H1 (cell line): ENCODE measurements around the gene NBAS. TPM values are rescaled to one million over a fixed set of nuclear protein-coding genes. Genes with fewer than 3 reads are reported as not detected.

Experiments used
- RAD21 ChIP-seq, 2 experiments: IDR thresholded peaks in 1 of 2; conservative IDR thresholded peaks in 1 of 2; 2 replicates each; pipeline ENCODE4 v1.6.1; 2011; ENCODE audit warnings: low read depth in 2 of 2, low read length in 2 of 2, improper control_type of control experiment in 1 of 2, inconsistent platforms in 1 of 2, mild to moderate bottlenecking in 1 of 2, moderate library complexity in 1 of 2
- polyA plus RNA-seq, 7 experiments: library from polyadenylated mRNA; depleted of rRNA in 3 of 7; stranded (reverse) in 5 of 7; unstranded in 2 of 7; fragments of >200 nt in 5 of 7; fragments of 200-250 nt in 2 of 7; gene quantifications; 1 replicate in 5 of 7; 2 replicates in 1 of 7; 4 replicates in 1 of 7; pipeline versions ENCODE4 v1.2.1 to v1.2.3, GENCODE V29; 2011 to 2013; ENCODE audit warnings: missing spikeins in 2 of 7, mixed read lengths in 2 of 7
- total RNA-seq: library from RNA; stranded (reverse); fragmentation: NEBNext Ultra II Directional; extraction: Animal tissue kit (Norgen Biotek cat#: 25700); gene quantifications from 2 replicates; pipeline ENCODE4 v1.2.1, GENCODE V29; 2021

Gene NBAS
- total and polyA plus RNA-seq, 2 of the 8 experiments (the other 6 are each of a cell fraction or from before 2014, with no cell fraction given): 19.6 to 34.8 TPM

GRCh38 chr2:15596350-15596749, 35.2 kb upstream of the NBAS start (continued):
- no peak for TF ChIP-seq RAD21 (IDR thresholded peaks at IDR 0.05 in 1 of 2, conservative IDR thresholded peaks at IDR 0.05 in 1 of 2; ENCODE audit: low read depth in 2 of 2, low read length in 2 of 2)
- TF ChIP-seq, all 59 proteins: peak for 0
